Measurements from ENCODE around the gene MSLN. TPM values are rescaled to one million over a fixed set of nuclear protein-coding genes. Genes with fewer than 3 reads are reported as not detected.
A peak's percentile ranks its signal among the peaks of the same experiment; 100 is the strongest.

MSLN gene
- total and polyA plus RNA-seq, 2 of the 13 experiments (the other 11 are each of a cell fraction or from before 2014, with no cell fraction given) = 2.0 to 2.3 TPM

DNA sequence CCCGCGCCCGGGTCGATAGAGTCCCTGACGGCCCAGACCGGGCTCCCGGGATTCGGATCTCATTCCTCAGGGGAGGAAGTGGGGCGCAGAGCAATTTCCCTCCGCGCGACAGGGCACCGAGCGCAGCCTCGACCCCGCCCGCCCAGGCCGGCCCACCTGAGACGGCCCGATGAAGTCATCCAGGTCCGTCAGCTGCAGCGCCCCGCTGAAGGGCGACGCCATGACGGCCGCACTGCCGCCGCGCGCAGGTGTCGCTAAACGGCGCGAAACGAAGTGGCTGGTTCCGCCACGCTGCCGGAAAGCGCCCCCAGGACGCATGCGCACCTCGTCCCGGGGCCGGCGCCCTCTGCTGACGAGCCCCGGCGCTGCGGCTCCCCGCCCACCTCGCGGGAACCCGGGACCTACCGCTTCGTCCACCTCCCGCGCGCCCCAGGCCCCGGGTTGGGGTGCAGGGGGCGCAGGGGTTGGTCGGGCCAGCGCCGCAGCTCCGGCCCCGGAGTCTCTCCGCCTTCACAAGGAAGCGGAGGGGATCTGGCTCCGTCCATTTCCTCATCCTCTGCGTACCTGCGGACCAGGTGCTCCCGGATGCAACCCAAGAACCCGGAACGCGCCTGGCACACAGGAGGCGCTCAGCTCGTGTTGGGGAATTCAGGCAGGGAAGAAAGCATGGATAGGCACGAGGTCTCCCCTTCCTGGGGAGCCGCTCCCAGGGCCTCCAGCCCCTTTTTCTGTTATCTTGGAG is 19.6 kb upstream of the MSLN start, which contains the start of gene CIAO3 (continued):
- TF ChIP-seq, protein P1, sequence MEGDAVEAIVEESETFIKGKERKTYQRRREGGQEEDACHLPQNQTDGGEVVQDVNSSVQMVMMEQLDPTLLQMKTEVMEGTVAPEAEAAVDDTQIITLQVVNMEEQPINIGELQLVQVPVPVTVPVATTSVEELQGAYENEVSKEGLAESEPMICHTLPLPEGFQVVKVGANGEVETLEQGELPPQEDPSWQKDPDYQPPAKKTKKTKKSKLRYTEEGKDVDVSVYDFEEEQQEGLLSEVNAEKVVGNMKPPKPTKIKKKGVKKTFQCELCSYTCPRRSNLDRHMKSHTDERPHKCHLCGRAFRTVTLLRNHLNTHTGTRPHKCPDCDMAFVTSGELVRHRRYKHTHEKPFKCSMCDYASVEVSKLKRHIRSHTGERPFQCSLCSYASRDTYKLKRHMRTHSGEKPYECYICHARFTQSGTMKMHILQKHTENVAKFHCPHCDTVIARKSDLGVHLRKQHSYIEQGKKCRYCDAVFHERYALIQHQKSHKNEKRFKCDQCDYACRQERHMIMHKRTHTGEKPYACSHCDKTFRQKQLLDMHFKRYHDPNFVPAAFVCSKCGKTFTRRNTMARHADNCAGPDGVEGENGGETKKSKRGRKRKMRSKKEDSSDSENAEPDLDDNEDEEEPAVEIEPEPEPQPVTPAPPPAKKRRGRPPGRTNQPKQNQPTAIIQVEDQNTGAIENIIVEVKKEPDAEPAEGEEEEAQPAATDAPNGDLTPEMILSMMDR (CRISPR knock-in tag; IDR thresholded peaks at IDR 0.05) = peak; percentile 94
- TF ChIP-seq ZNF44 (CRISPR knock-in tag; IDR thresholded peaks at IDR 0.05) (peak; percentile 92; the same call in 1 of the 2 replicates), RBFOX2 (IDR thresholded peaks at IDR 0.05; ENCODE audit: low read depth, low read length) (peak; percentile 82), ZSCAN21 (CRISPR knock-in tag; IDR thresholded peaks at IDR 0.05; ENCODE audit: borderline replicate concordance) (peak; percentile 78; the same call in 1 of the 2 replicates), ZNF451 (CRISPR knock-in tag; IDR thresholded peaks at IDR 0.05) (peak; percentile 96), ZNF780A (CRISPR knock-in tag; IDR thresholded peaks at IDR 0.05) (peak; percentile 71; the same call in 1 of the 2 replicates), ZFP82 (CRISPR knock-in tag; IDR thresholded peaks at IDR 0.05; ENCODE audit: borderline replicate concordance) (no peak), ZNF747 (CRISPR knock-in tag; IDR thresholded peaks at IDR 0.05; ENCODE audit: borderline replicate concordance) (peak; percentile 78; the same call in 1 of the 2 replicates), ZNF672 (CRISPR knock-in tag; IDR thresholded peaks at IDR 0.05) (peak; percentile 66; the same call in 1 of the 2 replicates), JUNB (CRISPR knock-in tag; IDR thresholded peaks at IDR 0.05; ENCODE audit: borderline replicate concordance) (peak; percentile 30; the same call in 1 of the 2 replicates), ATF1 (CRISPR knock-in tag; IDR thresholded peaks at IDR 0.05) (peak; percentile 64), REPIN1 (CRISPR knock-in tag; IDR thresholded peaks at IDR 0.05; ENCODE audit: borderline replicate concordance, low read depth) (peak; percentile 73; the same call in 1 of the 2 replicates), WIZ (CRISPR knock-in tag; IDR thresholded peaks at IDR 0.05) (no peak), ZNF556 (CRISPR knock-in tag; IDR thresholded peaks at IDR 0.05; ENCODE audit: borderline replicate concordance) (peak; percentile 87; the same call in 1 of the 2 replicates), HES4 (CRISPR knock-in tag; IDR thresholded peaks at IDR 0.05; ENCODE audit: borderline replicate concordance) (peak; percentile 83), NR2C2 (CRISPR knock-in tag; IDR thresholded peaks at IDR 0.05; ENCODE audit: borderline replicate concordance) (peak; percentile 82), TEAD3 (CRISPR knock-in tag; optimal IDR thresholded peaks at IDR 0.05; ENCODE audit: borderline replicate concordance) (peak; percentile 65), MYNN (CRISPR knock-in tag; IDR thresholded peaks at IDR 0.05; ENCODE audit: low read depth) (0 out of 2 replicates have a peak, but pooled peaks have one; percentile 32), GABPB1 (CRISPR knock-in tag; IDR thresholded peaks at IDR 0.05) (peak; percentile 94), HOXA3 (CRISPR knock-in tag; IDR thresholded peaks at IDR 0.05) (peak; percentile 96)
- TF ChIP-seq, protein P2, sequence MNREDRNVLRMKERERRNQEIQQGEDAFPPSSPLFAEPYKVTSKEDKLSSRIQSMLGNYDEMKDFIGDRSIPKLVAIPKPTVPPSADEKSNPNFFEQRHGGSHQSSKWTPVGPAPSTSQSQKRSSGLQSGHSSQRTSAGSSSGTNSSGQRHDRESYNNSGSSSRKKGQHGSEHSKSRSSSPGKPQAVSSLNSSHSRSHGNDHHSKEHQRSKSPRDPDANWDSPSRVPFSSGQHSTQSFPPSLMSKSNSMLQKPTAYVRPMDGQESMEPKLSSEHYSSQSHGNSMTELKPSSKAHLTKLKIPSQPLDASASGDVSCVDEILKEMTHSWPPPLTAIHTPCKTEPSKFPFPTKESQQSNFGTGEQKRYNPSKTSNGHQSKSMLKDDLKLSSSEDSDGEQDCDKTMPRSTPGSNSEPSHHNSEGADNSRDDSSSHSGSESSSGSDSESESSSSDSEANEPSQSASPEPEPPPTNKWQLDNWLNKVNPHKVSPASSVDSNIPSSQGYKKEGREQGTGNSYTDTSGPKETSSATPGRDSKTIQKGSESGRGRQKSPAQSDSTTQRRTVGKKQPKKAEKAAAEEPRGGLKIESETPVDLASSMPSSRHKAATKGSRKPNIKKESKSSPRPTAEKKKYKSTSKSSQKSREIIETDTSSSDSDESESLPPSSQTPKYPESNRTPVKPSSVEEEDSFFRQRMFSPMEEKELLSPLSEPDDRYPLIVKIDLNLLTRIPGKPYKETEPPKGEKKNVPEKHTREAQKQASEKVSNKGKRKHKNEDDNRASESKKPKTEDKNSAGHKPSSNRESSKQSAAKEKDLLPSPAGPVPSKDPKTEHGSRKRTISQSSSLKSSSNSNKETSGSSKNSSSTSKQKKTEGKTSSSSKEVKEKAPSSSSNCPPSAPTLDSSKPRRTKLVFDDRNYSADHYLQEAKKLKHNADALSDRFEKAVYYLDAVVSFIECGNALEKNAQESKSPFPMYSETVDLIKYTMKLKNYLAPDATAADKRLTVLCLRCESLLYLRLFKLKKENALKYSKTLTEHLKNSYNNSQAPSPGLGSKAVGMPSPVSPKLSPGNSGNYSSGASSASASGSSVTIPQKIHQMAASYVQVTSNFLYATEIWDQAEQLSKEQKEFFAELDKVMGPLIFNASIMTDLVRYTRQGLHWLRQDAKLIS (CRISPR knock-in tag; IDR thresholded peaks at IDR 0.05) = peak; percentile 58; the same call in 1 of the 2 replicates
- TF ChIP-seq, protein P3, sequence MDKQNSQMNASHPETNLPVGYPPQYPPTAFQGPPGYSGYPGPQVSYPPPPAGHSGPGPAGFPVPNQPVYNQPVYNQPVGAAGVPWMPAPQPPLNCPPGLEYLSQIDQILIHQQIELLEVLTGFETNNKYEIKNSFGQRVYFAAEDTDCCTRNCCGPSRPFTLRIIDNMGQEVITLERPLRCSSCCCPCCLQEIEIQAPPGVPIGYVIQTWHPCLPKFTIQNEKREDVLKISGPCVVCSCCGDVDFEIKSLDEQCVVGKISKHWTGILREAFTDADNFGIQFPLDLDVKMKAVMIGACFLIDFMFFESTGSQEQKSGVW (CRISPR knock-in tag; IDR thresholded peaks at IDR 0.05; ENCODE audit: borderline replicate concordance) = peak; percentile 74; the same call in 1 of the 2 replicates

Data from HepG2 (cell line).